RPMI7951 (cell line): ENCODE data around the gene NUP188. TPM values are rescaled to one million over a fixed set of nuclear protein-coding genes. Genes with fewer than 3 reads are reported as not detected.

ENCODE experiments used
- DNase-seq: peaks from one replicate; pipeline ENCODE4 v3.0.0-alpha.2; 2012; ENCODE audit warnings: low read depth
- total RNA-seq: library from RNA; depleted of rRNA; stranded (reverse); fragments of >200 nt; shearing (Covaris generic); gene quantifications from 2 replicates; pipeline ENCODE4 v1.2.3, GENCODE V29; 2014

Gene NUP188
- total RNA-seq, 1 experiment from 2014 or later, result 33.4 TPM

DNA sequence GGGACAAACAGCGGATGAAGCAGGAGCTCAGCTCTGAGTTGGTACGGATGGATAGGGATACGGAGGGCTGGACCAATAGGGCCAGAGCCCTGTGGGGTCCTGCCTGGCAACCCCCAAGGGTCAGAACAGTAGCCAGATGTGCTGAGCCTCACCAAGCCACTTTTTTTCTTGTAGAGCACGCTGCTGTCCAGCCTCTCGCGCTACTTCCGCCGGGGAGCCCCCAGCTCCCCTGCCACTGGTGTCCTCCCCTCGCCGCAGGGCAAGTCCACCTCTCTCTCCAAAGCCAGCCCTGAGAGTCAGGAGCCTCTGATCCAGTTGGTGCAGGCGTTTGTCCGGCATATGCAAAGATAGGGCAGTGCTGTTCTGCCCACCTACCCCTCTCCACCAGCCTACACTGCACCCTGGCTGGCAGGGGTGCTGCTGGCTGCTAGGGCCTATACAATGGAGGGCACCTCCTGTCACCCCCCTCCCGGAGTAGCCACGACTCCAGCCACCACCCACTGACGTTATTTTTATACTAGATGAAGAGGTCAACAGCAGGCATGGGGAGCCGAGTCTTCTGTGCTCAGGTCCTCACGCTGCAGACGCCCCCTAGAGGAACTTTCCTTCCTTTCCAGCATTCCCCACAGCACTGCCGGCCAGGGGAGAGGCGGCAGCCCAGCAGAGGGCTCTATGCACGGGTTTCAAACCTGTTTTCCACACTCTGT is 59.0 kb downstream of the NUP188 start:
- DNase-seq, result peak; percentile 52

- no peak for DNase-seq
These were observed 59.7 kb downstream of the NUP188 start for GRCh38 chr9:129007035-129007765.

DNA sequence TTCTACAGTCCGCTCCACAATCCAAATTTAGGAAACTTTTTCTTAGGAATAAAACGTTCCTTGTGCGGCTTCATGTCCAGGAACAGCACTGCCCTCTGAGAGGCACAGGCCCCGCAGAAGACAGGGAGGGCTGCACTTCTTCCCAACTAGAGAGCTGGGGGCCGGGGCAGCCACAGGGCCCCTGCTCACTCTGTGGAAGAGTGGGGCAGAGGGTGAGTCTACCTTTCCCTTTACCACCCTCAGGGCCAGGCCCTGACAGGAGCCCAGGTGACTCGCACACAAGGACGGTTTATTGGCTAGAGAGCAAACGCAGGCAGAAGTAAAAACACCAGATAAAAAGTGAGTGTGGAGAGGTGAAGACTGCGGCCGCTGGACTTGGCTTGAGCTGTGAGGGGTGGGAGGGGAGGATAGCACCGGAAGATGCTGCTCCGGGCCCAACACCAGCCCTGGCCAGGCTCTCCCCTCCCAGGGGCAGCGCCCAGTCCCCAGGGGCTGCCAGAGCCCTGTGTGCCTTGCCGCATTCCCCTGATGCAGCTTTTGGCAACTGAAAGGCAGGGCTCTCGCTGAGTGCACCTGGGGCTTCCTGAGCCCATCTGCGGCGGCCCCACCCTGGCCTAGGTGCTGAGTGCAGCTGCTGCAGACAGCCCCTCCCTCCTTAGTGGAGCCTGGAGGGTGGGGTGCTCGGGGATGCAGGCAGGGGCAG is 60.4 kb downstream of the NUP188 start:
- DNase-seq, result no peak

- DNase-seq, result no peak
These were observed 61.0 kb downstream of the NUP188 start for GRCh38 chr9:129008469-129008965.

- no peak for DNase-seq
These were observed 61.6 kb downstream of the NUP188 start for GRCh38 chr9:129008986-129009583.

- no peak for DNase-seq
These were observed 62.2 kb downstream of the NUP188 start for GRCh38 chr9:129009584-129010141.

DNA sequence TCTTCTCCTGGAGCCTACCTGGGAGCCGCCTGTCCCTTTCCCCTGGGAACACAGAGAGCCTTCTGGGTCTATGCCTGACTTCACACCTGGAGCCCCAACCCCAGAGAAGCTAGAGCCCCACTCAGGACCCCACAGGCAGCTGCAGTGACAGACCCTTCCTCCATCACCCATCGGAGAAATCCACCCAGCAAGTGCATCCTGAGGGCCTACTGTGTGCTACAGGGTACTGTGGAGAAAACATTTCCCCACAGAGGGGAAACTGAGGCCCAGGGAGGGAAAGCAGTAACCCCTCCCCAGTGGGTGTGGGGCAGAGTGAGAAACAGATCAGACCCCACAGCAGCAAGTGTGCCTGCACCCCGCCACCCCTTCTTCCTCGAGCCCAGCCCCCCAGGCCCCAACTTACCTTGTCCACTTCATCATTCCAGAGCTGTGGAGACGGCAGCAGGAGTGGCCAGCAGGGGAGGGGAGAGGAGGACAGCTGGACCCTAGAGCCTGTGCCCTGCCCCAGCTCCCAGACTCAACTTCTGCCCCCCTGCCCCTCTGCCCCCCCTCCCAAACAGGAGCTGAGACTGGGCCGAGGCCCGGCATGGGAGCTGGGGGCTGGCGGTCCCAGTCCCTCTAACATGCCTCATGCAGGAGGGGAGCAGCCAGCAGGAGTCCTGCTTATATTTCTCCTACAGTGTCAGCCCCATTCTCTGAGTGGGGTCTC is 62.9 kb downstream of the NUP188 start:
- no peak for DNase-seq

DNA sequence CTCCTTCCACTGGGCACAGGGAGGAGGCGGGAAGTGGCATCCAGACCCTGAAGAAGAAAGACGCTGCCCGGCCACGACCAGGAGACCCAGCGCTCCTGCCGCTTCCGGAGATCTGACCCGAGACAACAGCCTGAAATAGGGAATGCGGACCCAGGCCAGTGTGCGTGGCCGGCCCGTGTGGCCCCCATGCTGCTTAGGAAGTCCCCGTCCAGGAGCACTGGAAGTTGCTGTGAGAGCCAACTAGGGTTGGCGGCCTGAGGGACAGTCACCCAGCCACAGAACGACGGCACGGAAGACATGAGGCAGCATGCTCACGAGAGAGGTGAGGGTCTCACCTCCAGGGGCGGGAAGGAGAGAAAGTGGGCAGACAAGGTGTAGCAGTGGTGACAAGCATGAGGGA is 63.7 kb downstream of the NUP188 start:
- no peak for DNase-seq

DNA sequence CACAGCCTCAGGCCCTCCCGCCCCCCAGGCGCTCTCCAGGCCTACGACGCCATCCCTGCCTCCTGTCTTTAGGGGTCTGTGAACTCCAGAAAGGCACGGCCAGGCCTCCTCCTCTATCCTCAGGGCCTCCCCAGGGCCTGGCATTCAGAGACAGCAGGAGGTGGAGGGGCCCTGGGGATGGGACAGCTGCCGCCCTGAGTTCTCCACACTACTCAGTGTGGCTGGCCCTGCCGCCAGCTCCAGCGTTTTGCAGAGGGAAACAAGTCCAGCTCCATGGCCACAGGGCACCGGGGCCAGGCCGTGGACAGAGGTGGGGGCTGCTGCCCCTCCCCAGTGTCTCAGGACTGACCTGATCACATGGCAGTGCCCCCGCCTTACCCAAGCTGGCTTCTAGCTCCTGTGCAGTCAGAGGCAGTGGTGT is 64.3 kb downstream of the NUP188 start:
- no peak for DNase-seq

DNA sequence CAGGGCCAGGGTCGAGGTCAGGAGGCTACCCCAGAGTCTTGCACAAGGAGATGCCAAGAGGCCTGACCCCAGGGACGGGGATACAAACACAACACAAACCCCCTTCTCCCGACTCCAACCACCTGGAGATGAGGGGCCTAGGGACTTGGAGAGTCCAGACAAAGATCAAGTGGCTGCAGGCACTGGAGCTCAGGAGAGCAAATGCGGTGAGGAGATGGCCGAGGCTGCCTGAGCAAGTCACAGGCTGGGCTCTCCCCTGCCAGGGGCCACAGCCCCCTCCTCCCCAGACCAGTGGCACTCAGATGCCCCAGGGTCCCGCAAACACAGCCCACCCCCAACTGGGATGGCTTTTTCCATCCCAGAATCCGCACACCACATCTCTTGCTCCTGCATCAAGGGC is 64.8 kb downstream of the NUP188 start:
- no peak for DNase-seq

DNA sequence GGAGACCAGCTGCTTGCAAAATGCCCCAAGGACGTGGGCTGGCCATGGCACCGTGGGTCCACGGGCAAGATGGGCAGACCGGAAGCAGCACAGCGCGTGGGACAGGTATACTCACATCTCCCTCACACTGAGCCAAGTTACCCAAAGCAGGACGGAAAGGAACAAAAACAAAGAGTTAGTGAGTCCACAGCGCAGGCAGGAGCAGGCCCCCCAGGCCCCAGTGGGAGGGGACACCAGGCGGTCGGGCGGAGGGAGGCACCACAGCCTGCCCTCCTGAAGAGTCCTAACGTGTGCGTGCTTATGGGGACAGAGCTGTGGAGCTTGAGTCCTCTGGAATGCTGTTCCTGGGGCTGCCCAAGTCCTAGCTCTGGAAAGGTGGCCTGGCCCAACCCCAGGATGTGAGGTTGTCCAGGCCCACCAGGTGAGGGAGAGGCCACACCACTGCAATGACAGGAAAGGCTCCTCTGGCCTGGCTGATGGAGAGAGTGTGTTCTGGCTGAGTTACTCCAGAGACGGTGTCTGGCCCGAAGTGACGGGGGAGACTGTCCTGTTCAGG is 65.5 kb downstream of the NUP188 start:
- no peak for DNase-seq

DNA sequence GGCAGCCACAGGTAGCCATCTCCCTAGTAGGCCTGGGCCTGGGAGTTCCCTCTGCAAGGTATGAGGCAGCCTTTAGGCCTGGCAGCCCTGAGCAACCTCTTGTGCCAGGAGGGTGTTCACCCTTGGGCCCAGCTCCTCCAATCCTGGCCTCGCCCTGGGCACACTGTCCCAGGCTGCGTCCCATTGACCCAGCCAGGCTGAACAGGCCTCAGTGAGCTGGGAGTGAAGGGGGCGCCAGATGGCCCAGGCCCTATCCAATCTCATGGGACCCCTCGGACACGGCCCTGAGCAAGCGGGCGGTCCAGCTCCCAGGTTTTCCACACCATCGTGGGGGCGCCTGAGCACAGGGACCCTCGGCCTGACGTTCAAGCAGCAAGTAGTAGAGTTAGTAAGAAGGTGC is 66.2 kb downstream of the NUP188 start:
- DNase-seq, result no peak

GRCh38 chr9:129014124-129014523 is 66.6 kb downstream of the NUP188 start:
- DNase-seq, result no peak

DNA sequence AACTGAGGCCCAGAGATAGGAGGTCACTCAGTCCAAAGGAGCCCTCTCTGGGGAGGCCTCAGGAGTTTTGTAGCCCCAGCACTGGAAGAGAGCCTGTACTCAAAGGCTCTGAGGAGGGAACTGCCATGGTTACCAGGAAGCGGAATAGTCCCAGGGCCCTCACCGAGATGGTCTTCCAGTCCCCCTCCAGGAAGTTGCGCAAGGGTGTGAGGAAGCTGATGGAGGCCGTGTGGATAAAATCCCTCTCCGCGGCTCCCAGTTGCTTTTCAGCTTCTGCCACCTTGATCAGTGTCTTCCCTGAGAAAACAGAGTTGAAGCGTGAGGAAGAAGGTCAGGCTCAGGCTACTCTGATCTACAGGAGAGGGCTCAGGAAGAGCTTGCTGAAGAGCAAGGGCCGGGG is 67.1 kb downstream of the NUP188 start:
- DNase-seq, result no peak

GRCh38 chr9:129021091-129021490 is 73.6 kb downstream of the NUP188 start:
- DNase-seq, result no peak

GRCh38 chr9:129022037-129022436 is 74.5 kb downstream of the NUP188 start:
- no peak for DNase-seq

- DNase-seq, result peak; percentile 85
These were observed 75.8 kb downstream of the NUP188 start for GRCh38 chr9:129023036-129023907.

DNA sequence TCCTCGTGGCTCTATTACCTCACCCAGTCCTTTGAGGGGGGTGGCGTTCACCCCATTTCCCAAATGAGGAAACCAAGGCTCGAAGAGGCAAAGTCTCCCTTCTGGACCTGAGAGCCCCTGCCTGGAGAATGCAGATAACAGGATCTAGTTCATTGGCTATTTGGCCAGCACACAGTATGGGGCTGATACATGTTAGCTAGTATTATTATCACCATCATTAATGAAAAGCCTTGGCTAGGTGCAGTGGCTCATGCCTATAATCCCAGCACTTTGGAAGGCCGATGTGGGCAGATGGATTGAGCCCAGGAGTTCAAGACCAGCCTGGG is 76.4 kb downstream of the NUP188 start:
- DNase-seq, result no peak

- peak; percentile 16 for DNase-seq
These were observed 79.1 kb downstream of the NUP188 start for GRCh38 chr9:129026442-129027223.
